Activated CD8-positive, alpha-beta T cell treated with anti-CD3 and anti-CD28 coated beads, Interleukin-2, amount 10 ng/mL, durations not matched to agents 7 days and 5 days (primary cell): ENCODE measurements around the gene PSTPIP1. TPM values are rescaled to one million over a fixed set of nuclear protein-coding genes. Genes with fewer than 3 reads are reported as not detected.
A peak's percentile ranks its signal among the peaks of the same experiment; 100 is the strongest.

Experiments
- ATAC-seq: fragments of 150-1000 bp; cut with Tn5 transposase; one replicate; pipeline ENCODE4 v1.10.0; 2021; ENCODE audit warnings: moderate library complexity
- CTCF ChIA-PET: fragments of 350-600 bp; sonication (Branson Sonifier 250); formaldehyde crosslinking; loops from one replicate; lab custom pipeline; 2021; ENCODE audit warnings: antibody characterized with exemption; lab: Charles Lee
- POLR2A ChIA-PET: fragments of 350-600 bp; sonication (Branson Sonifier 250); formaldehyde crosslinking; loops from one replicate; lab custom pipeline; 2021; ENCODE audit warnings: antibody characterized with exemption; lab: Charles Lee
- DNase-seq: peaks from one replicate; pipeline ENCODE4 v3.0.0-alpha.2; 2020
- H3K27ac Mint-ChIP-seq: one replicate; pipeline ENCODE4 v1.8.0; 2021; ENCODE audit warnings: mild to moderate bottlenecking, mixed read lengths
- H3K27me3 Mint-ChIP-seq: one replicate; pipeline ENCODE4 v1.8.0; 2021; ENCODE audit warnings: low read depth, mixed read lengths
- H3K36me3 Mint-ChIP-seq: one replicate; pipeline ENCODE4 v1.8.0; 2021; ENCODE audit warnings: low read depth, mixed read lengths
- H3K4me1 Mint-ChIP-seq: one replicate; pipeline ENCODE4 v1.8.0; 2021; ENCODE audit warnings: low read depth, mixed read lengths
- H3K4me3 Mint-ChIP-seq: one replicate; pipeline ENCODE4 v1.8.0; 2021; ENCODE audit warnings: mild to moderate bottlenecking, mixed read lengths
- H3K9me3 Mint-ChIP-seq: one replicate; pipeline ENCODE4 v1.8.0; 2022; ENCODE audit warnings: mixed read lengths; ENCODE audit not compliant: insufficient read depth
- total RNA-seq, 2 experiments: library from RNA; stranded (reverse); gene quantifications; one replicate each; pipeline ENCODE4 v1.2.3, GENCODE V29; 2021

PSTPIP1 gene
- total RNA-seq, 2 experiments from 2014 or later = 208 to 212 TPM

DNA sequence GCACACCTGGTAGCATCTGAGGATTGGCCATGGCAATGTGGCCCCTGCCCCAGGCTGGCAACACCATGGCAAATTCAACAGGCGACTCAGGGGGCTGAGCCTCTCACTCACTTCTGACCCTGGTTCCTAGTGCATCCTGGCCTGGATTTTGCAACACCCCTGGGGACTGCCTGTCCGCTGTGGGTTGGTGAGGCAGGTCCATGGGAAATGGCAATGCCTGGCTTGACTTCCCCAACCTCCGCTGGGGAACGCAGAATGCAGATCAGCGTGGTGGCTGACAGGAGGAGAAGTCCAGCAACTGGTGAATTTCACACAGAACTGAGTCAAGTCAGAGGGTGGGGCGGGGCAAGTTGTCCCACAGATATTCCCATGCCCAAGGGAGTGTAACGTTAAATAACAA is 3.9 kb upstream of the PSTPIP1 start:
- Mint-ChIP-seq H3K4me1 (peaks cover 74% of the 10 kb centered on the region), H3K36me3 (peaks cover 10% of the 10 kb centered on the region), H3K9me3 (no peaks in the 10 kb centered on the region), H3K27ac (no peak overlapping the region), H3K4me3 (no peak overlapping the region), H3K27me3 (no peaks in the 10 kb centered on the region)
- DNase-seq (no peak), ATAC-seq (no peak)
- ChIA-PET CTCF (interaction anchor here (0.8 to 1.5 kb wide), 3 partner anchors 12 to 22 kb away, joined by 5 read pairs; no protein-coding TSS in a partner anchor), POLR2A (no interaction called here)

DNA sequence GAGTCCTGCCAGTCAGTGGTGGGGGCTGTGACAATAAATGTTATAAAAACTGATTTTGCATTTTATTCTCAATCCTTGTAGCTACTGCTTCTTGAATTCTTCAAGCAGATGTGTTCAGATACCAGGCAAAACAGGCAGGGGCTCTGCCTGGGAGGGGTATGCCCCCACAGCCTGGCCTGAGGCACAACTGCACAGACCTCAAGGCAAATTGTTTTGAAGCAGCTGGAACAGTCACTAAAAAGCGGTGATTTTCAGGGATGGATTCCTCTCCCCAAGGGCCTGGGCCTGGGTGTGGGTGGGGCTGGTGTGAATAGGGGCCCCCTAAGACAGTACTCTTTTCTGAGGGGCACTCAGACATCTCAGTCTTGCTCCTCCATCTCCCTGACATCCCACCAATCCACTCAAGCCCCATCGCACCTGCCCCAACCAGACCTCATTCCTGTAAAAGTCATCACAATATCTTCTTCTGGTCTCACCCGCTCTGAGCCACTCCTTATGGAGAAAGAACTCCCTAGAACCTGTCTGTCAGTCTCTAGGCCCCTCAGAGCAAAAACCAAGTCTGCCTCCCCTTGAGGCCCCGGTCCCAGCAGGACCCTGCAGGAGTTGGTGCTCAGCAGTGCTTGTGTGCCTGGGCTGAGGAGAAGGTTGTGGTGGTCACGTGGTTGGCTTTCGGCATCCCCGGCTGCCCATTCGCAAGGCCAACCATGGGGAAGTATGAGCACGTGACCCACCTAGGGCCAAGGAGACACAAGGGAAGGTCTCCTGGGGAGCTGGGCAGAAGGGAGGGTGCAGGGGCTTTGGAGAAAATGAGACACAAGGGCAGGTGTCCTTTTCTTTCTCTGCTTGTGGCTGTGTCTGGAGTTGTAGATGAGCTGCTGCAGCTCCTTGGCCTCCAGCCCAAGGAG is 2.9 kb upstream of the PSTPIP1 start:
- ChIA-PET POLR2A (no interaction called here), CTCF (interaction anchor here (0.8 to 6.7 kb wide), 5 partner anchors 13 to 32 kb away, joined by 3 to 58 read pairs (median 5); no protein-coding TSS in a partner anchor)
- Mint-ChIP-seq H3K9me3 (no peaks in the 10 kb centered on the region), H3K27ac (peak overlapping the region; percentile 60), H3K36me3 (peaks cover 19% of the 10 kb centered on the region), H3K4me1 (peaks cover 67% of the 10 kb centered on the region), H3K4me3 (no peak overlapping the region), H3K27me3 (no peaks in the 10 kb centered on the region)
- ATAC-seq (no peak), DNase-seq (no peak)

DNA sequence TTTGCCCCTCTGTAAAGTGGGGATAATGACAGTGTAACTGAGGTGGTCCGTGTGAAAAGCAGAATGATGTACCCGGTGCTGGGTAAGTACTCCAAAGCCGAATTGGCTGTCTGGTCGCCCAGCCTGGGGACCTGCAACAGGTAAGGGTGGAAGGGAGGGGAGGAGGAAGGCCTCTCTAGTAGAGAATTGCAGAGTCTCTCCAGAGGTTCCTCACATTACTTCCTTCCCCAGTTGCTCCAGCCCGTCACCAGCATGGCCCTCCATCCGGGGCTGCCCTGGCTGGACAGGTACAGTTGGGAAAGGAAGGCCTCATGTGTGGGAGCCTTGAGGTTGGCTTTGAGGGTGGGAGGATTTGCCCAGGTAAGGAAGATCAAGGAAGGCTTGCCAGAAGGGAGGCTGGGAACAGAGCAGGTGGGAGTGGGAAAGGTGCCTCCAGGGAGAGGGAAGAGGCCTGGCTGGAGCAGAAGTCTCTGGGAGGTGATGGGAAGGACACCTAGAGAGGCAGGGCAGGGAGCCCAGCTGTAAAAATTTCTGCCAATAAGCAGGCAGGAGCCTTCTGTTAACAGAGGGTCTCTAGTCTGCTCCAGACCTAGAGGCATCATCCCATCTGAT is 1.7 kb upstream of the PSTPIP1 start:
- Mint-ChIP-seq H3K9me3 (no peaks in the 10 kb centered on the region), H3K36me3 (peaks cover 31% of the 10 kb centered on the region), H3K27ac (peak overlapping the region; percentile 96), H3K4me3 (no peak overlapping the region), H3K4me1 (peaks cover 68% of the 10 kb centered on the region), H3K27me3 (no peaks in the 10 kb centered on the region)
- ATAC-seq = no peak
- CTCF ChIA-PET = interaction anchor here (1.0 to 8.2 kb wide), 4 partner anchors 18 to 31 kb away, joined by 3 to 82 read pairs (median 66); no protein-coding TSS in a partner anchor
- POLR2A ChIA-PET = interaction anchor here (0.8 to 7.4 kb wide), 5 partner anchors 11 to 52 kb away, joined by 3 to 125 read pairs (median 3); no protein-coding TSS in a partner anchor
- DNase-seq = no peak

DNA sequence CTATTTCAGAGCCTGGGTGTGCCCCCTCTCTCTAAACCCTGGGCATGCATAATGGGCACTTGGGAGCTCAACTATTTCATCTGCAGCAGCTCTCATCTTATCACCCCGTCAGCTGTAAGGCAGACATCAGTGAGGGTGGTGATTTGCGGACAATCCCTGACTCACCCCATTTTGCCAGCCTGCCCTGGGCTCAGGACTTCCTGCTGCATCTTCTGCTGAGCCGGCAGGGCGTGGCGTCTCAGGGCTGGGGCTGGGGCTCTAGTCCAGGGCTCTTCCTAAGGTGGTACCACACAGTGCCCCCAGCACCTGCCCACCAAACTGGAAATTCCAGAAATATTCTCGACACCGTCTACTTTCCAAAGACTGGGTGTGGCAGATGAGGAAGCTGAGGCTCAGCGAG is 925 bp upstream of the PSTPIP1 start:
- peak overlapping the region; percentile 96 for H3K4me3 Mint-ChIP-seq
- ChIA-PET CTCF (interaction anchor here (1.0 to 8.2 kb wide), 4 partner anchors 17 to 30 kb away, joined by 3 to 82 read pairs (median 66); no protein-coding TSS in a partner anchor), POLR2A (interaction anchor here (0.8 to 7.4 kb wide), 7 partner anchors 10 to 51 kb away, joined by 3 to 125 read pairs (median 8); no protein-coding TSS in a partner anchor)
- peak overlapping the region; percentile 96 for H3K27ac Mint-ChIP-seq
- peaks cover 39% of the 10 kb centered on the region for H3K36me3 Mint-ChIP-seq
- ATAC-seq (peak; percentile 38), DNase-seq (peak; percentile 73)
- peaks cover 68% of the 10 kb centered on the region for H3K4me1 Mint-ChIP-seq
- no peaks in the 10 kb centered on the region for H3K9me3 Mint-ChIP-seq
- no peaks in the 10 kb centered on the region for H3K27me3 Mint-ChIP-seq

DNA sequence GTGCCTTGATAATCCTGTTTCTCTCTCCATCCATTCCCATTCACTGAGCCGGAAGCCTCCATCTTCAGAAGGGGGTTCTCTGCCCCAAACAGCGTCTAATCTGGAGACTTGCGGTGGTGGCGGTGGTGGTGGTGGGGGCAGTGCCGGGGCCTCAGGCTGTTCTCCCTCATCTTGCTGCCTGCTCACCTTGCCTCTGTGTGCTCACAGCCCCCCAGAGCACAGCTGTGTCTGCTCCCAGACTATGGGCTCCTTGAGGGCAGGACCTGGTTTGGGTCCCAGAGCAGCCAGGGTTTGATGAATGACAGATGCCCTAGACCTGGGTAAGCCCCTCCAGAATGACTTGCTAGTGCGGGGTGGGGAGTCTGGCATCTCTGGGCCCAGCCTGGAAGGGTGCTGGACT is 430 bp upstream of the PSTPIP1 start:
- CTCF ChIA-PET = interaction anchor here (1.0 to 8.2 kb wide), 6 partner anchors 10 to 192 kb away, joined by 3 to 82 read pairs (median 32); no protein-coding TSS in a partner anchor
- Mint-ChIP-seq H3K27ac (peak overlapping the region; percentile 96), H3K9me3 (no peaks in the 10 kb centered on the region), H3K4me1 (peaks cover 69% of the 10 kb centered on the region), H3K27me3 (no peaks in the 10 kb centered on the region), H3K4me3 (peak overlapping the region; percentile 96), H3K36me3 (peaks cover 44% of the 10 kb centered on the region)
- POLR2A ChIA-PET = interaction anchor here (0.8 to 7.4 kb wide), 12 partner anchors 8 to 1542 kb away, joined by 3 to 125 read pairs (median 6); no protein-coding TSS in a partner anchor
- ATAC-seq = peak; percentile 11
- peak; percentile 49 for DNase-seq

DNA sequence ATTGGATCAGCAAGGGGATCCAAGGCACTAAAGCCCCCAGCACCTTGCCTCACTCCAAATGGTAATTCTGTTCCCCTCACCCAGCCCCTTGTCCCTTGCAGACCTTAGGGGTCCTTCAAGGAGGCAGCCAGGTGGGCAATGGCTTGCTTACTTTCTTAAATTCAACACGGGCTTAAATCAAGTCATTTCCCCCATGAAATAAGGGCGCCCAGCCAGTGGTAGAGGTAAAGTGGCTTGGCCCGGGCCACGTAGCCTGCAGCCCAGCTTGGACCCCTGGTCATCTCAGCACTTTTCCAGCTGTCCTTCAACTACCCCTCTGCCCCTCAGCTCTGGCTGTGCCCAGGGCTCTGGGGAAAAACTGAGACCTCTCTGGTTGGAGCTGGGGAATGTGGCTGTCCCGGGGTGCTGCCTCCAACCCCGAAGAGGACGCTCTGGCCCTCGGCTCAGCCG is 1.2 kb downstream of the PSTPIP1 start:
- no peaks in the 10 kb centered on the region for H3K27me3 Mint-ChIP-seq
- no peak for ATAC-seq
- peaks cover 75% of the 10 kb centered on the region for H3K4me1 Mint-ChIP-seq
- H3K27ac Mint-ChIP-seq = peak overlapping the region; percentile 96
- H3K9me3 Mint-ChIP-seq = no peaks in the 10 kb centered on the region
- H3K36me3 Mint-ChIP-seq = peaks cover 57% of the 10 kb centered on the region
- ChIA-PET CTCF (interaction anchor here (0.8 to 8.2 kb wide), 8 partner anchors 10 to 35 kb away, joined by 3 to 82 read pairs (median 6); no protein-coding TSS in a partner anchor), POLR2A (interaction anchor here (1.0 to 7.4 kb wide), 6 partner anchors 8 to 92 kb away, joined by 3 to 125 read pairs (median 8); no protein-coding TSS in a partner anchor)
- no peak for DNase-seq
- H3K4me3 Mint-ChIP-seq = peak overlapping the region; percentile 96

DNA sequence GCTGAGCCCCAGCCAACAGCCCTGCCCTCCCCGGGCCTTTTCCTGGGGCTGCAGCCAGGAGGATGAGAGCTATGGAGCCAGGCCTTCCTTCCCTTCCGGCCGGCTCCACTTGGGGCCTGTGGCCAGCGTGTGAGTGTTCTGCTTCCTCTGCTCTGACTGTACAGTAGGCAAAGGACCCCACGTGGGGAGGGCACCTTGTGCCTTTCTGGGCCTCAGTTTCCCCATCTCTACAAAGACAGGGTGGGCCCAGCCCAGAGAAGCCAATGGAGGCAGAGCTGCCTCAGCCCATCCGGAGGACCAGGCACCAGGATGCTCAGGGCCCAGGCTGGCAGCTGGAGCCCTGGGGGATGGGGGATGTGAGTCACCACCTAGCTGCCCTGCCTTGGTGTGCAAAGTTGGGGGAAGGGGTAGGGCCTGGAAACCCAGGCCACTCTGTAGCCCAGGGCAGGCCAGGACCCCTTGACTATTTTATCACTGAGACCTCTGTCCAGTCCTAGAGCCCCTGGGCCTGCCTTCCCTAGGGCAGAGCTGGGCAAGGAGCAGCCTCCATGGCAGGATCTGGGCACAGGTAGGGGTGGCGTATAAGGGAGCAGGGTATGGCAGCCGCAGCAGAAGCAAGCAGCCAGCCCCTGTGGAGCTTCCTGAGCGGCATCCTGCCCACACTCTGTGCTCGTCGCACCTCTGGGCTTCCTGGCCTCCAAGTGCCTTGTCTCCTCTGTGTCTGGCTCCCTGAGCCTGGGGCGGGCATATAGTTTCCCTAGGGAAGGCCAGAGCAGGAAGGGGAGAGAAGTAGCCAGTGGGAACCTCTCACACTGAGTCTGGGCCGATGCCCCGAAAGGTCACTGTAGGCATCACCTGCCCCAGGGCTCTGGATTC is 1.8 kb downstream of the PSTPIP1 start:
- ChIA-PET POLR2A (interaction anchor here (1.0 to 7.4 kb wide), 7 partner anchors 9 to 93 kb away, joined by 3 to 125 read pairs (median 6); no protein-coding TSS in a partner anchor), CTCF (interaction anchor here (0.8 to 8.2 kb wide), 8 partner anchors 9 to 35 kb away, joined by 3 to 82 read pairs (median 6); no protein-coding TSS in a partner anchor)
- Mint-ChIP-seq H3K4me1 (peaks cover 77% of the 10 kb centered on the region), H3K27ac (peak overlapping the region; percentile 96), H3K9me3 (no peaks in the 10 kb centered on the region), H3K27me3 (no peaks in the 10 kb centered on the region), H3K4me3 (peak overlapping the region; percentile 96), H3K36me3 (peaks cover 64% of the 10 kb centered on the region)
- ATAC-seq (peak; percentile 37), DNase-seq (peak; percentile 66)

DNA sequence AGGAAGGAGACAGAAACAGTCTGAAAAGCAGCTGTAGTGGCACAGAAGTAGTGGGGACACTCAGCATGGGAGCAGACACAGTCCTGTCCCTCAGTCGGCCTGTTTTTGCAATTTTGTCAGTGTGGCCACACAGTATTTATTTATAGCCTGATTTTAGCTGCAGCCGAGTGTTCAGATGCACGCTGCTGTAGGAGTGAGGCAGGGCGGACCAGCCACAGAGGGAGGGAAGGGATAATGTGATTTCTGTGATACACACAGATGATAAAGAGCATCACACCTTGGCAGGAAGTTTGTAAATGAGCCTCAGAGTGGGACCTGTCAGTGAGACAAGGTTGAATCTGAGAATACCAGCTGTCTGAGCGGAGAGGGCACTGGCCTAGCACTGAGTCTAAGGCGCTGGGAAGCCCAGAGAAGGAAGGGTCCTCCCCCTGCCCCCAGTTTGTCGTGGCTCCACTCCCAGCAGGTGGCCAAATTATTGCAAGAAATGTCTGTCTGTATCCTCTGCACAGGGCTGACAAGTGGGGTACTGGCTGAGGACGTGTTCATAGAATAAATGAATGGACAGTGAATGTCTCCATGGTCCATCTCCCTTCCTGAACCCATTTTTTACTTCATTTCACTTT is 3.8 kb downstream of the PSTPIP1 start:
- Mint-ChIP-seq H3K27me3 (no peaks in the 10 kb centered on the region), H3K9me3 (no peaks in the 10 kb centered on the region), H3K36me3 (peaks cover 79% of the 10 kb centered on the region), H3K4me1 (peaks cover 78% of the 10 kb centered on the region), H3K27ac (peak overlapping the region; percentile 96), H3K4me3 (peak overlapping the region; percentile 96)
- ChIA-PET CTCF (interaction anchor here (0.9 to 8.2 kb wide), 8 partner anchors 8 to 33 kb away, joined by 3 to 82 read pairs (median 4); no protein-coding TSS in a partner anchor), POLR2A (interaction anchor here (0.7 to 7.4 kb wide), 5 partner anchors 9 to 25 kb away, joined by 3 to 125 read pairs (median 4); no protein-coding TSS in a partner anchor)
- DNase-seq (no peak), ATAC-seq (no peak)

DNA sequence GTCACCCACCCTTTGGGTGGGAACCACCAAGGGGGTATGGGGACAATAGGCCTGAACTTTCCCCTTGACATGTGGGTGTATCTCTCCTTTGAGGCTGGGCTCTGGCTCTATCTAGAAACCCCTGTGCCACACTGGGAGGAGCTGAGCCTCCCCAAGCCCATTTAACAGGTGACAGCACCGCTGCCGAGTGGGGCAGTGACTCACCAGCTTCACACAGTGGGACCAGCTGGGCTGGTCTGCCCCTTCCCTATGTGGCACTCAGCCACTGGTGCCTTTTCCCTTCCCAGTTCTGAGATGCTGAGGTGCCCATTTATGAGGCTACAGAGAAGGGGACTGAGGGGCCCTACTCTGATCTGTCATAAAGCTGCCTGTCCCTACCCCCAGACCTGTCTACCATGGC is 5.1 kb downstream of the PSTPIP1 start:
- Mint-ChIP-seq H3K27ac (peak overlapping the region; percentile 52), H3K36me3 (peaks cover 90% of the 10 kb centered on the region), H3K4me1 (peaks cover 79% of the 10 kb centered on the region), H3K9me3 (no peaks in the 10 kb centered on the region), H3K4me3 (peak overlapping the region; percentile 49), H3K27me3 (no peaks in the 10 kb centered on the region)
- no peak for DNase-seq
- CTCF ChIA-PET = interaction anchor here (8.2 kb wide), 1 partner anchor 25 kb away, joined by 82 read pairs; no protein-coding TSS in a partner anchor
- ATAC-seq = no peak
- POLR2A ChIA-PET = interaction anchor here (1.0 to 7.4 kb wide), 2 partner anchors 11 to 17 kb away, joined by 4 to 125 read pairs; no protein-coding TSS in a partner anchor

DNA sequence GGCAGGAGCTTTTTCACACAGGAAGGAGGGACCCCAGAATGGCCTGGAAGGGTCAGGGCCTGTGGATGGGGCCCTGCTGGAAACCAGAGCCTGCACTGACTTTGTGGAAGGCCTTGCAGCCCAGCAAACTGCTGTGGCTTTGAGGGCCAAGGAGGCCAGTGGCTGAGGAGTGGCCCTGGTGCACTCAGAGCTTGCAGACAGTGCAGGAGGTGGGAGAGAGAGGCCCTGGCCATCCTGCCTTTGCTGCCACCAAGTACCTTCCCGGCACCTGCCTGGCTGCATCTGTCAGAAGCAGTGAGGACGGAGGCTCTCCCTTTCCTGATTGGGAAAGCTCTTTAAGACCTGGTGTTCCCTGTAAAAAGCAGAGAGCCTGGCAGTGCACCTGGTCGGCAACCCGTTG is 6.4 kb downstream of the PSTPIP1 start:
- H3K27ac Mint-ChIP-seq = peak overlapping the region; percentile 79
- ChIA-PET CTCF (interaction anchor here (8.2 kb wide), 1 partner anchor 27 kb away, joined by 82 read pairs; no protein-coding TSS in a partner anchor), POLR2A (no interaction called here)
- no peaks in the 10 kb centered on the region for H3K27me3 Mint-ChIP-seq
- ATAC-seq = no peak
- DNase-seq = no peak
- no peaks in the 10 kb centered on the region for H3K9me3 Mint-ChIP-seq
- H3K4me3 Mint-ChIP-seq = peak overlapping the region; percentile 64
- peaks cover 90% of the 10 kb centered on the region for H3K36me3 Mint-ChIP-seq
- peaks cover 92% of the 10 kb centered on the region for H3K4me1 Mint-ChIP-seq
